Left cardiac atrium (tissue), 4 donors: ENCODE measurements around the gene FTO. TPM values are rescaled to one million over a fixed set of nuclear protein-coding genes. Genes with fewer than 3 reads are reported as not detected.

Source experiments
- ATAC-seq, 2 donors: fragments of 200-7000 bp; cut with Tn5 transposase; one replicate each; pipeline ENCODE4 v1.9.1; 2020; ENCODE audit warnings: mild to moderate bottlenecking in 2 of 2, moderate library complexity in 2 of 2
- DNase-seq: peaks from one replicate; pipeline ENCODE4 v3.0.0-alpha.2; 2020
- intact Hi-C, 2 donors: fragments of 100-400 bp; cut with DNase I; formaldehyde crosslinking; loops; one replicate each; pipeline versions ENCODE4 v1.14.1 to v1.15.1; 2022 to 2023
- total RNA-seq, 2 donors: library from RNA; stranded (reverse); fragmentation: NEBNext Ultra II Directional; extraction: Animal tissue kit (Norgen Biotek cat#: 25700); gene quantifications; one replicate each; pipeline ENCODE4 v1.2.1, GENCODE V29; 2021
- donor health status: DM: no; HTN: yes; CAD: no.
- donor health status: DM: no; HTN: yes; CAD: no; lungs with severe emphysema.
- donor health status: DM: yes; HTN: yes; CAD: no.
- donor health status: Dilated cardiomyopathy.

FTO gene
- total RNA-seq, 2 donors from 2014 or later, result 61.1 to 71.2 TPM

DNA sequence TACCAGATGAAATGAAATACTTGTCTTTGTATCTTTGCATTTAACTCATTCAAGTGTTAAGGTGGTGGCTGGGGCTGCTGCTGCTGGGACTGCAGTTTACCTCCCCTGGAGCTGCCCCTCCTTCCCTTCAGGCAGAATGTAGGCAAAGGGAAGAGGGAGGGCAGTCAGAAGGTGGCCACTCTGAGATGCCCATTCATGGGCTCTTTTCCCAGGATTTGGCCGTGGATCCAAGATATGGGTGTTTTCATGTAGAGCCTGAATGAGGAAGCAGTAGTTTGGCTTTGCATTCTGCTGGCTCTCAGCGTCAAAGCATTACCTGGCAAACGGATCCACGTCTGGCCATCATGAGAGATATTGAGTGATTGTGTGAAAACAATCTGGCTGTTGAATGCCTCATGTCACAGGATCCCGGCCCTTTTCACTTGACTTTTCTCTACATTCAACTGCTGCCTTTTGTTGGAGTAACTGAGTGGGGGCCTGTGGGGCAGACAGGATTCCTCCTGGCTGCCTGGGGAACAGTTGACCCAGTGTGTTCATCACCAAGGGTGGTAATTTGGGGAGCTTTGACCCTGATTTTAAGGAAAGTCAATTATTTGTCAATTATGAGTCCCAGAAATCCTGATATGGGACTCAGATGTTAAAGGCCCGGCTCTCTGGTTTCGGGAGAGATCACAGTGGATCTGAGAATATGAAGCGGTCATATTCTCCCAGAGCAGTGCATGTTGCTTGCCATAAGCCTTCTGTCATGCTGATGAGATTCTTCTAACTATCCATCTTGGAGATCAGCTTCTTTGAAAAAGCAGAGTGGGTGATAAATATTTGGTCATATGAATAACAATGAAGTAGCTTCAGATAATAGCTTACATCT lies 345.9 kb downstream of the FTO start:
- intact Hi-C loops, result loop anchor here in 1 of 2 donors (10.0 kb wide), 1 partner anchor 65 kb away; no protein-coding TSS in a partner anchor

DNA sequence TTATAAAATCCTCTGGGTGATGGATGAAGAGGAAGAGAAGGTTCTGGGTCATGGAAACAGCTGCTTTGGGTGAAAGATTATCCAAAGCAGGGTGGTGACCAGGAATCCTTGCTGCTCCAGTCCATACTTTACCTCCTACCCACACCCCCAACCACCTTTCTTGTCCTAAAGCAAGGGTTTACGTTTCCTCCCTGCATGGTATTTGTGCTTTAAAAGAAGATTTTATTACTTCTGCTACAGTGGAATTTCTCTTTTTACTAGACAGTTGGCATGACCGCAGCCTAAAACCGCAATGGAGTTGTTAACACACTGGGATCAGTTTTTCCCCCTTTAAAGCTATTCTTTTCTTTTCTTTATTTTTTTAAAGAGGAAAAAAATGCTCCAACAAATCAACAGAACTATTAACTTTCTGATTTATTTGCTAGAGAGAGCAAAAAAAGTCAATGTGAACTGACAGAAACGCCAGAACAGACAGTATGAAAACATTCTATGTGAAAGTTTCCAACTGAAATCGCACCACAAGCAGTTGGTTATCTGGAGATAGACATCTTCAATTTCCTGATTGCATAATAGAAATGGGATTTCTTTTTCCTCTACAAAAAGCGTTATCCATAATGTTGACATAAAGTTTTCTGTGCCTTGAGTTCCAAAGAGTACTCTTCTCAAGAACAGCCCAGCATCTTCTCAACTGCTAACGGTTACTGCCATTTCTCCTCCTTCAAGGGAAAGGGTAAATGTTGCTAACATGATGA lies 346.7 kb downstream of the FTO start:
- intact Hi-C loops, result loop anchor here in 1 of 2 donors (10.0 kb wide), 1 partner anchor 64 kb away; no protein-coding TSS in a partner anchor
- DNase-seq (no peak), ATAC-seq (no peak)

More for the DNA sequence above, 345.9 kb downstream of the FTO start:
- DNase-seq (no peak), ATAC-seq (no peak)

DNA sequence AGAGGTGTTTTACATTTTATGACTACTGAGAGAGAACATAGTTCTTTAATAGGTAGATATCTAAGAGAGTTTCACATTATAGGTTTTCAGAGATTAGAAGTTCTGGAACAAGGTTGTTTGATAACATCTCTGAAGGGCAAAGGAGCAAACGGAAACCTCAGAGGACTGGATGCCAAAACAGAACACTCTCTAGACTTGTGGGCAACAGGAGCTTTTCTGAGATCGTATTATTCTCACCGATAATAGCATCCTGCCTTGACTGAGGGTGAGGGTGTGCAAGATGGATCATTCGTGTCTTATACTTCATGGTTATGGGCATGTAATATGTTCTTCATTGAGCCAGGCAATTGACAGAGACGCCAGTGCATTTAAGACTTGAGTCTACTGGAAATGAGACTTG lies 347.9 kb downstream of the FTO start:
- intact Hi-C loops, result loop anchor here in 1 of 2 donors (10.0 kb wide), 1 partner anchor 63 kb away; no protein-coding TSS in a partner anchor
- DNase-seq (no peak), ATAC-seq (no peak)

DNA sequence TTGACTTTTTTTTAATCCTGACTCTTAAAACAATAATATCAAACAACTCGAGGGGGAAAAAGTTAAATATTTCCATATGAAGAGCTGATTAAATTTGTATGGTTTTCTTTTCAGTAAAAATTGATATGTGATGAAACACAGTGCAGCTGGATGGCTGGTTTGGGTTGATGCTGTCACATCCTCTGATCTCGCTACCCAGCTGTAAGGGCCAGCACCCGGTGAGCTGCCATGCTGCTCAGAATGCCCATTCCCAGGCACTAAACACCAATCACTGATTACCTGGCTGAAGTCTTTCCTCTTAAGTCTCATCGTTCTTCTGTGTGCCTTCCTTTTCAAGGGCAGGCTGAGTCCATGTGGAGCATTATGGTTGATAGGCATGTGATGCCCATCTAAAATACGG lies 348.3 kb downstream of the FTO start:
- ATAC-seq (no peak), DNase-seq (no peak)
- intact Hi-C loops, result loop anchor here in 1 of 2 donors (10.0 kb wide), 1 partner anchor 63 kb away; no protein-coding TSS in a partner anchor

DNA sequence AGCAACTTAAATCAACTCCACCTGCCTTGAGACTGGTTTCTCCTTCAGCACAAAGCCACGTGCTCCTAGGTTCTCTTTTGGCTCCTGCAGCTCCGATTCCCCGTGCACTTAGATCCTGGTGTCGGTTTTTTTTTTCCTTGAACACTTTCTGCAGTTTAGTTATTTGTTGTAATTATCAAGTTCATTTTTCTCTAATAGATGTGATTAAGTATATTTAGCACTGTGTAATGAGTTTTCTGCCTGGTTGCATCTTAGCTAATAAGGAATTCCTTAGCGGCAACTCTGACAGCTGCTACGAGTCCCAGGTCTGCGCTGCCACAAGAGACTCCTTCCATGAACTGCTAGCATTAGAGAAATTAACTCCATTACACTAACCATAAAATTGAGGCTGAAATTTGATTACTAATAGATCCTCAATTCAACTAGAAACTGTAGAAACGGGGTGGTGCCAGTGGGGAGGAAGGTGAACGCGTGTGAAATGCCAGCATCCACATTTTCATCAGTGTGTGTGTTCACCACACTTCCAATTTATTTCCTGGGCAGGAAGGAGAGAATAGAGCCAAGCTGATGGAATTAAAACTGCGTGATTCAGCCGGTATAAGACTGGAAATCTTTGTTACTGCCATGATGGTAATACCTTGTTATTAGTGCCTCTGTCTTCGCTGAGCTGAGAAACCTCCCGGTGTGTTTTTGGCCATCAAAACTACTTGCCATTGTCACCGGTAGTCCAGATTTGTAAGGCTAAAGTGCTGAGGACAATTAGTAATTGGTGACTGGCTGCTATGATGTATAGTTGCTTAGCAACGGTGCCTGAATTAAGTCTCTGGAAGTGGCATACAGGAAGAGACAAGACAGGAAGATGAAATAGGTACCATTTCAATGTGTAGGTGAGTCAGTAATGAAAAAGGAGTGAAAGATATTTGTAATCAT lies 350.2 kb downstream of the FTO start:
- no peak for ATAC-seq
- intact Hi-C loops, result loop anchor here in 1 of 2 donors (10.0 kb wide), 1 partner anchor 61 kb away; no protein-coding TSS in a partner anchor
- DNase-seq, result no peak

DNA sequence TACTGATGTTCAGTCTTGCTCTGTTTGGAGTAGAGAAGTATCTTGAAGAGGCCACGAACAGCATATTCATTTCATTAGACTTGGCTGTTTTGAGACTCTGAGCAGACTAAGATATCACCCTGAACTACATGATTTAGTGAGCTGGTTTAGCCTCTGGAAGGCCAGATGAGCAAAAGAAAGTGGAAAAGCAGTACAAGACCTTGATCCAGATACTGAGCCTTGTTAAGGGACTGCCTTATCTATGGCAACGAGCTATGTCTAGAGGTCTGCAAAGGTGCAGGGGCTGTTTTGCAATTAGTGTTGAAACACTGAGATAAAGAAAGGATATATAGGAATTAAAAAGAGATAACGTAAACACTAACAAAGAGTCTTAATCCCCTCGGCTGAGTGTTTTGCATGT lies 351.2 kb downstream of the FTO start:
- intact Hi-C loops, result loop anchor here in 1 of 2 donors (10.0 kb wide), 1 partner anchor 60 kb away; no protein-coding TSS in a partner anchor
- ATAC-seq, result no peak
- no peak for DNase-seq

DNA sequence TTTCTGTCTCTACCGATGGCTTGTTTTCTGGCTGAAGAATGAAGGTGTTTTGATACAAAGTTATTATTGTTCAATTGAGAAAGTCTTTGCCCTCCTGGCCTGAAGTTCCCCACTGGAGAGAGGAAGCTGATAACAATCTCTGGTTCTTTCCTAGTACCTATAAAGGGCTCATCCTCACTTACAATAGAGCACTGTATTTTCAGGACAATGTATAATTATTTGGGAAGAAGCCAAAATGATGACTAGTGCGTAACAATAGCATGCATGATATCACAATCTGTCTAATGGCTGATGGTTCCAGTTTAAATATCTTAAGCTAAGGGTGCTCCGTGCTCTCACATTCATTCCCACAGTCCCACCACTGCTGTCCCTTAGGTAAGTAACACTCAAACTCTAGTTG lies 351.9 kb downstream of the FTO start:
- no peak for DNase-seq
- intact Hi-C loops, result loop anchor here in 1 of 2 donors (10.0 kb wide), 1 partner anchor 59 kb away; no protein-coding TSS in a partner anchor
- ATAC-seq, result peak in 1 of 2 donors; percentile 15

DNA sequence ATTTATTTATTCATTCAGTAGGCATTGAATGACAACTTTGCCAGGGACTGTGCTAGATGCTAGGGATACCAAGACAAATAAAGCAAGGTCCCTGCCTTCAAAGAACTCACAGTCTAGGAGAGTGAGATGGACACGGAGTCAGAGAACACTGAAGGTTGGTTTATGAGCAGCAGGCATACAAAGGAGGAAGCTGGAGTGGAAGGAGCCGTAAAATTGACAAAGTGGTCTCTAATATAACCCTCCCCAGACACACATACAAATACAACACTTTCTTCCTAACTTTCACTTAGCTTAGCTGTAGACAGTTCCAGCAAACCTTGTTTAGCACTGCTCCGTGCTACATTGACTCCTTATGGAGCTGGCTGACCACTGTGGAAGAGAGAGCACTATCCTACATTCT lies 353.0 kb downstream of the FTO start:
- no peak for DNase-seq
- intact Hi-C loops, result loop anchor here in 1 of 2 donors (10.0 kb wide), 1 partner anchor 58 kb away; no protein-coding TSS in a partner anchor
- ATAC-seq, result no peak

DNA sequence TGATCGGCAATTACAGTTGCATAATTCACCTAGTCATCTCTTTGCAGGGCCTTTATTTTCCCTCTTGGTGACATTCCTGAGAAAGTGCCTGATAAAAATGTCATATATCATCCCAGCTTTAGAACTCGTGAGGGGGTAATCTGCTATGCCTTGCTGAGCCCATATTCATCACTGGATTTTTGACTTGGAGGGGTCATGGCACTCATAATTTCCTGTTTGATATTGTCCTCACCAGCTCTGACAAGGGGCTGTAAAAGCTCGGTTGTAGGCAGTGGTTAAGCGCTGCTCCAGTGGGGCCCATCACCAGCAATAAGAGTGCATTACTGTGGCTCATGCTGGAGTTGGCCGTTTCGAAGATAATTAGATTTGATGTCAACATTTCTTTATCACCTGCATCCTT lies 355.4 kb downstream of the FTO start:
- intact Hi-C loops, result loop anchor here in 1 of 2 donors (10.0 kb wide), 1 partner anchor 55 kb away; no protein-coding TSS in a partner anchor
- ATAC-seq, result no peak
- DNase-seq, result no peak

DNA sequence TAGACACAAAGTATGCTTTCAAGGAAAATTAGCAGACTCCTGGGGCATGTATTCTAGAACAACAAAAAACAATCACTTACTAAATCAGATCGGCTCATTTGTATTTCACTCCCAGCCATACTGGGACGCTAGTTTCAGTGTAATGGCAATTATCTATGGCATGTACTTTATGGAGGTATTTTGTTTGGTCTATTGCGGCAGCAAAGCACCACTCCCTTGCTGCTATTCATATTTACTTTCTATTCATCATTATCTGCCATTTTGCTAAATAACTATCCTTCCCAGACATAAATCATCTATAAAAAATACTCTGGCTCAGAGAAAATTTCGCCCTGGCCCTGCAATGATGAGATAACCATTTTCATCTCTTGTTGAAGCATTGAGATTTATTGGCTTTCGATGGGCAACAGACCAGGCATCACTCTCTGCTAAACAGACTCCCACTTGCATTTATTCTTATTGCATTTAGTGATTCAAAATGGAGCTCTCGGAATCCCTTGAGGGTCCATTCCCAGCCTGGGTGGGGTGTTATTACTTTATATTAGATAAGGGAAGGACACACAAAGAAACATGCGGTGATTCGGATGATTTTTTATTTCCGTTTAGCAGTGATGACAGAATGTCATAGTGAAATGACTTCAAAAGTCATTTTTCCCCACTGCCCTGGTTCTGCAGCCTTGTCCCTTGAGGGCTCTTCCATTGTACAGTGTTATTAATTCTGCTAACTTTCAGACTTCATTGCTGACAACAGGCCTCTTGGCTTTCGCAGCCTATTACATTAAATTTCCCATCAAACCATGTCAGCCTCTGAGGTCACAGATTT lies 356.9 kb downstream of the FTO start:
- ATAC-seq (no peak), DNase-seq (no peak)
- intact Hi-C loops, result no loop called here

DNA sequence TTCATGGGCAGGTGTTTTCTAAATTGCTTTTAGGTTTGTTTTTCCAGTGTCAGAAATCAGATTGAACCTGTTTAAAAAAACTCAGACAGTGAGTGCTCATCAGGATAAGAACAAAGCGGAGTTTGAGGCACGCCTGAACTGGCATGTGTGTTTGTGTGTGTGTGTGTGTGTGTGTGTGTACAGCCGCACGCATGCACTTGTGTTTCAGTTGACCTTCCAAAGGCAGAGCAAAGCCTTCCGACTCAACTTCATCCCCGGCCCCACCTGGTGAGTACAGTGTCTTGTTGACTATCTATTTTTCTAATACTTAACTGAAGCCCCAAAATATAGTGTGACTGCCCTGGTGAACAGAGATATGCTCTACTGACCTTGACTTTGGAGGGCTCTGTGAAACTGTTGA lies 357.5 kb downstream of the FTO start:
- ATAC-seq (no peak), DNase-seq (no peak)
- intact Hi-C loops, result no loop called here

DNA sequence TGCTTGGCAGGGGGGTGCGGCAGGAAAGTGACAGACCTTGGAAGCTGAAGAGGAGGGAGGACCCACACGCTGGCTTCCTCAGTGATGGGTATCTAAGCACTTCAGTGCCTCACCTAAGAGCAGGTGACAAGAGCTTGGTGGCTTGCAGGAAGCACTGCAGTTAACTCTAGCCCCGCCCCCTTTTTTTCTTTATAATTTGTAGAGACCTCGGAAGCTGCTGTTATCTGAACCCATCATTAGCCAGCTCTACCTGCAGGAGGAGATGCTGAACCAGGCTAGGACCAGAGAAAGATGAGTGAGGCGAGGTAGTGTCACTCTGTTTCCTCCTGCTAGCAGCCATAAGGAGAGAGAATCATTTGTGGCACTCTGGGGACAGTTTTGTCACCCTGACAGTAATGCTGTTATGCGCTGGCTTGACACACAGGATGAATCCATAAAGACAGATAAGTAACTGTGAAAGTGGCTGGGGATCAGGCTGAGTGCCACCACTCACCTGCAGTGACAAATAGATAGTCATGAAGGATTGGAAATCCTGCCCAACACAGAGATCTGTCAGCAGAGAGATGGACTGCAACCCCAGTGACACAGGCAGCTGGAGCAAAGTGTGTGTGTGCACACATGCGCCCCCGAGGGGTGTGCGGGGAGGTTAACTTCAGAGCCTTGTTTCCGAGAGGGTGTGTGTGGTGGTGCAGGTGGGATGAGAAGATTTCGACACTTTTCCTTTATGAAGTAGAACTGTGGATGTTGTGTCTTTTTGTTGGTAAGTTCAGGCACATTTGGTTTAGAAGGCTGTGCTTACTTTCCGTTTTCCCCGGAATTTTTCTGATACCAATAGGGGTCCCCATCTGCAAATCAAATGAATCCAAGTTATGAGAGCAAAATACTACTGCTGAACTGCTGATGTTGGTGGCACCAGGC lies 358.7 kb downstream of the FTO start:
- intact Hi-C loops, result no loop called here
- ATAC-seq (peak in 1 of 2 donors; percentile 60), DNase-seq (no peak)

DNA sequence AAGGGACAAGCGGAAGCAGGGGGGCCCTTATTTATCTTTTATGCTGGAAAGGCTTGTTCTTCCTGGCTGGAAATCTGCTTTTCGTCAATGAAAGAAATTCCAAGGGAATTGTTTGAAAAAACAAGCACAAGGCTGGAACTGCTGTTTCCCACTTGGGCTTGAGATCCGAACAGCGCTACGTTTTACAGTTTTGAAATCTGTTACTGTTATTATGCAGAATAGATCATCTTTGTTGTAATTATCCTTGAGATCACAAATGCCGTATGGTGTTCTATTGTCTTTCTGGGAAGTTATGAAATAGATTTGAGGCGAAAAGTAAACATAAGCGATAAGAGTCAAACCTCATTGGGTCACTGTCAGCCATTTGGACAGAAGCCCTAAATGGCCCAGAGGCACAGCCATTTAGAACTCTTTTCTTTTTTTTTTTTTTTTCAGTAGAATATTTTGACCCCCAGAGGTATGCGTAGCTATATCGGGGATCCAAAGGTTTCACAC lies 359.4 kb downstream of the FTO start:
- peak in 1 of 2 donors; percentile 35 for ATAC-seq
- intact Hi-C loops, result no loop called here
- no peak for DNase-seq

DNA sequence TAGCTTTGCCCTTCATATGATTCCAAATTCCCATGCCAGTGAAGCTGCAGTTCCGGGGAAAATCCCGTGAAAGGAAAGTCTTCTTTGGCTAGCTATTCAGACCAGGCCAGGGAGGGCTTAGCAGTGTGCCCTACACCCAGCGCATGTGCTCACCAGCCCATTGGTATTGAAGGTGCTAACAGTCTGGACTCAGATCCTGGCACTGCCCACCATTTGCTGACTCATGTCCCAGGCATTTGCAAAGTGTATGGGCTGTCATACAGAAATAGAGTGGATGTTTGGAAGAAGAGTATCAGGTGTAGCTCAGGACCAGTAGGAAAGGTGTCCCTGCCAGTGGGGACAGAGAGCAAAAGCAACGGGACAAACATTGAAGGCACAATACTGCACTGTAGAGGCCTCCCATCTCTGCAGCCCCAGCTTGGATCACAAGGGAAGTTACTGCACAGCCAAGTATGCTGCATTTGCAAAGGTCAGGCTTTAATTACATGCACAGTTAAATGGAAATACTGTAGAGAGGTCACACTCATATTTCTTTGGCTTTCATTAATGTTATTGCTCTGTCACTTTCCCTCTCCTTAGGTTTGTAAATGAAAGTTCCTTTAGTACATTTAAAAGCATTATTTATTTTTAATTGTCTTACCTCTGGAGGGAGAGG lies 362.6 kb downstream of the FTO start:
- DNase-seq (no peak), ATAC-seq (peak in 1 of 2 donors; percentile 94)
- intact Hi-C loops, result no loop called here

DNA sequence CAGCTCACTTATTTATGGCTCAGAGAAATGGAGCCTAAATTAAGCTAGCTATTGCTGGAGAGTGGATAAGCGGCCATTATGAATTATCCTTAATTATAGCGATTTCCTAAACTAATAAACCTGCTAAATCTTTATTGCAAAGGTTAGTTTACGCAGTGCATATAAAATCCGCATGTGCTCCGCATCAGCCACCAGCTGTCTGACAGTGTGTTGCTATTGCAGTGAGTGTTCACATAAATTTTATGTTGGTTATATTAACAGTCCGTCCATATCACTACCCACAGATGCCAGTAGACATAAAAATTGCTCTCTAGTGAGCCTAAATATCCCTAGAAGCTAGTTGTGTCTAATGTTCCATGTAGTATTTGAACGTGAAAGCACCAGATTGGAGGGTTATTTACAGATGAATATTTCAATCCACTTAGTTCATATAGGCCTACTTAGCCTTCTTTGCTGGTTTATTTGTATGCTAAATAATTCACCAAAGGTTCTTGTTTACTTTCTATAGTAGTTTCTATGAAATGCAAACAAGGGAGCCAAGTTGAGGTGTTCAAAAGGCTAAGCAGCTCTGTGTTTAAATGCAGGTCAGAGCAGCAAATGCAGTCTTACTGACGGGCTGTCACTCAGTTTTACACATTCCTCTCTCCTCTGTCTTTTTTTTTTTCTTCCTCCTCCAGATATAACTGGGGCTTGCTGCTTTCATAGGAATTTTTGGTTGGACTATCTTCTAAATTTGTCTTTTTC lies 363.5 kb downstream of the FTO start:
- DNase-seq, result no peak
- no peak for ATAC-seq
- intact Hi-C loops, result no loop called here
